Tibial nerve (tissue), 4 donors: ENCODE results near the gene KRT36. TPM values are rescaled to one million over a fixed set of nuclear protein-coding genes. Genes with fewer than 3 reads are reported as not detected.

Experiments
- DNase-seq, 2 donors: peaks; one replicate each; pipeline ENCODE4 v3.0.0-alpha.2; 2019; ENCODE audit warnings: low spot score in 2 of 2
- H3K27ac ChIP-seq, 4 donors: fragments of 200-600 bp; sonication (generic) in 3 of 4; one replicate each; pipeline ENCODE4 v1.5.1; 2017 to 2019; ENCODE audit warnings: mild to moderate bottlenecking in 1 of 4
- H3K27me3 ChIP-seq, 2 donors: fragments of 200-600 bp; sonication (generic) in 1 of 2; one replicate each; pipeline versions ENCODE4 v1.5.1 to v1.6.0; 2017 to 2019
- H3K36me3 ChIP-seq, 3 donors: fragments of 200-600 bp; sonication (generic); one replicate each; pipeline ENCODE4 v1.5.1; 2018 to 2019
- H3K4me1 ChIP-seq, 4 donors: fragments of 200-600 bp; sonication (generic) in 3 of 4; one replicate each; pipeline ENCODE4 v1.5.1; 2017 to 2019
- H3K4me3 ChIP-seq, 4 donors: fragments of 200-600 bp; sonication (generic) in 3 of 4; one replicate each; pipeline ENCODE4 v1.5.1; 2017 to 2019; ENCODE audit warnings: mild to moderate bottlenecking in 1 of 4, moderate library complexity in 1 of 4
- H3K9me3 ChIP-seq, 4 donors: fragments of 200-600 bp; sonication (generic) in 3 of 4; one replicate each; pipeline ENCODE4 v1.5.1; 2017 to 2019
- CTCF ChIP-seq, 5 experiments: fragments of 200-600 bp in 3 of 5; fragments of 450-650 bp in 2 of 5; sonication (generic) in 3 of 5; IDR thresholded peaks; one replicate each; pipeline ENCODE4 v1.5.1; 2016 to 2019; ENCODE audit warnings: antibody characterized with exemption in 5 of 5, mild to moderate bottlenecking in 3 of 5, moderate library complexity in 2 of 5
- EP300 ChIP-seq, 2 donors: sonication (generic); formaldehyde crosslinking; IDR thresholded peaks; one replicate each; pipeline ENCODE4 v1.6.1; 2017; ENCODE audit warnings: antibody characterized with exemption in 2 of 2, mild to moderate bottlenecking in 1 of 2
- POLR2A ChIP-seq, 2 donors: fragments of 450-650 bp; IDR thresholded peaks; one replicate each; pipeline ENCODE4 v1.6.1; 2017; ENCODE audit warnings: antibody characterized with exemption in 2 of 2, mild to moderate bottlenecking in 2 of 2, moderate library complexity in 2 of 2
- WGBS, 2 donors: methylation state at CpG; one replicate each; pipeline ENCODE4 v1.1.5; 2018; 5-methylcytosine and 5-hydroxymethylcytosine counted together
- total RNA-seq, 4 donors: library from RNA; depleted of rRNA; stranded (reverse); fragments of >200 nt; gene quantifications; one replicate each; pipeline ENCODE4 v1.1.0, GENCODE V29; 2016

The KRT36 gene
- total RNA-seq, 4 donors from 2014 or later, result 0.42 TPM; not detected in 3

DNA sequence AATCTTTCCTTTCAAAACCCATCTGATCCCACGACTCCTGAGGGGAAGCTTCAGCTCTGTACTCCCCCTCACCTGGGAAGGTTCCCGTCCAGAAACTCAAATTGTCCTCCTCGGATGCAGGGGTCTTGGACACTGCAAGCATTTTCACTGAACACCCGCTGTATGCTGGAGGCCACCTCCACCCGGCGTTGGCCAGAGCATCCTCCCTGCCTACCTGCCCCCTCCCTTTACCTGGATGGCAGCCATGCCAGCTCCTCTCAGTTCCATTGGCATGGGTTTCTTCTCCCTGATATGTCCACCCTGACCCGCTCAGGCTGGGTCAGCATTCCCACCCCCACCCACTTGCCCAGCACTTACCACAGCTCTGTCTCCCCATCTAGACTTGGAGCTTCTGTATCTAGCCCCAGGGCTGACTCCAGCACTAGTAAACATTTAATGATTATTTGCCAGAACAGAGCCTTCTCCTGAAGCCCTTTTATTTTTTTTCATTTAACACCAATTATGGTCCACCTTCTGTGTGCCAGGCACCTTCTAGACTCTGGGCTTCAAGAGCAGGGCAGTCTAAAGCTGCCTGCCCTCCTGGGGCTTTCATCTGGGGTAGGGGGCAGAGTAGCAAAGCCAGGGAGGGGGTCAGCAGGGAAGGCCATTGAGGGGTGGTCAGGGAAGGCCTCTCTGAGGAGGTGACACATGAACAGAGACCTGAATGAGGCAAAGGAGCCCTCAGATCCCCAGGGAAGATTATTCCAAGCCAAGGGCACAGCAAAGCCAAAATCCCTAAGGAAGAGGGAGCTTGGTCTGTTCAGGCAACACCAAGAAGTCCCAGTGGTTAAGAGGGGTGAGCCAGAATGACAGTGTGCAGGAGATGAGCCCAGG is 47.3 kb upstream of the KRT36 start:
- TF ChIP-seq POLR2A (IDR thresholded peaks at IDR 0.05) (no peak), CTCF (IDR thresholded peaks at IDR 0.05) (no peak), EP300 (IDR thresholded peaks at IDR 0.05) (no peak)
- WGBS, 2 donors, result 91% methylated on average over 7 of the region's 7 CpGs
- no peaks in the 10 kb centered on the region for H3K9me3 ChIP-seq
- H3K36me3 ChIP-seq, result no peaks in the 10 kb centered on the region
- H3K4me3 ChIP-seq, result no peak overlapping the region
- H3K27me3 ChIP-seq, result no peaks in the 10 kb centered on the region
- H3K4me1 ChIP-seq, result peaks cover 0 to 3% (median 0%) of the 10 kb centered on the region in 4 donors
- no peak for DNase-seq
- H3K27ac ChIP-seq, result no peak overlapping the region

GRCh38 chr17:41535764-41536481 is 46.2 kb upstream of the KRT36 start:
- peaks cover 0 to 12% (median 0%) of the 10 kb centered on the region in 4 donors for H3K4me1 ChIP-seq
- no peaks in the 10 kb centered on the region for H3K9me3 ChIP-seq
- no peak for DNase-seq
- no peaks in the 10 kb centered on the region for H3K36me3 ChIP-seq
- no peak overlapping the region for H3K27ac ChIP-seq
- WGBS, 2 donors, result 61 to 64% methylated on average over 12 to 13 of the region's 15 CpGs
- H3K27me3 ChIP-seq, result peaks cover 0 to 4% of the 10 kb centered on the region in 2 donors
- no peak overlapping the region for H3K4me3 ChIP-seq
- TF ChIP-seq CTCF (IDR thresholded peaks at IDR 0.05) (no peak), EP300 (IDR thresholded peaks at IDR 0.05) (no peak), POLR2A (IDR thresholded peaks at IDR 0.05) (no peak)

- no peak for DNase-seq
- Histone ChIP-seq H3K9me3 (no peaks in the 10 kb centered on the region), H3K4me1 (peaks cover 0 to 21% (median under 1%) of the 10 kb centered on the region in 4 donors), H3K27me3 (peaks cover 0 to 13% of the 10 kb centered on the region in 2 donors), H3K36me3 (no peaks in the 10 kb centered on the region), H3K27ac (no peak overlapping the region), H3K4me3 (no peak overlapping the region)
- WGBS, 2 donors, result 69 to 73% methylated on average over 7 of the region's 7 CpGs
- TF ChIP-seq CTCF (IDR thresholded peaks at IDR 0.05), result no peak
- TF ChIP-seq POLR2A (IDR thresholded peaks at IDR 0.05), result no peak
Observed at GRCh38 chr17:41534899-41535546, 45.3 kb upstream of the KRT36 start.

GRCh38 chr17:41533613-41534012 is 43.9 kb upstream of the KRT36 start:
- peaks cover 0 to 33% (median 3%) of the 10 kb centered on the region in 4 donors for H3K4me1 ChIP-seq
- peaks cover 0 to 26% of the 10 kb centered on the region in 2 donors for H3K27me3 ChIP-seq
- WGBS, 2 donors, result 80 to 90% methylated on average over 7 of the region's 7 CpGs
- DNase-seq, result no peak
- no peak overlapping the region for H3K27ac ChIP-seq
- H3K4me3 ChIP-seq, result no peak overlapping the region
- no peak for TF ChIP-seq EP300 (IDR thresholded peaks at IDR 0.05)
- TF ChIP-seq CTCF (IDR thresholded peaks at IDR 0.05), result no peak
- no peak for TF ChIP-seq POLR2A (IDR thresholded peaks at IDR 0.05)
- no peaks in the 10 kb centered on the region for H3K9me3 ChIP-seq
- H3K36me3 ChIP-seq, result no peaks in the 10 kb centered on the region
